Measurements from ENCODE around the gene NLN. TPM values are rescaled to one million over a fixed set of nuclear protein-coding genes. Genes with fewer than 3 reads are reported as not detected.
"Not testable (repeated sequence)": the region's sequence is repeated elsewhere in the genome, so short reads cannot be mapped to it uniquely, and the experiment has no call there.

NLN gene
- polyA plus RNA-seq, 1 donor, result 41.7 TPM

DNA sequence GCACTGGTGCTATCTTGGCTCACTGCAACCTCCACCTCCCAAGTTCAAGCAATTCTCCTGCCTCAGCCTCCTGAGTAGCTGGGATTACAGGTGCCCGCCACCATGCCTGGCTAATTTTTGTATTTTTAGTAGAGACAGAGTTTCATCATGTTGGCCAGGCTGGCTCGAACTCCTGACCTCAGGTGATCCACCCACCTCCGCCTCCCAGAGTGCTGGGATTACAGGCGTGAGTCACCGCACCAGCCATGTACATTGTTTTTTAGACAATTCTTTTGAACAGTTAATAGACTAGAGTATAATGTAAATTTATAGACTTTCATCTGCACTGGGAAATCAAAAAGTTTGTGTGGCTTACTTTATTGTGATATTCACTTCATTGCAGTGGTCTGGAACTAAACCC, 85.5 kb downstream of the NLN start:
- not testable (repeated sequence) for DNase-seq

DNA sequence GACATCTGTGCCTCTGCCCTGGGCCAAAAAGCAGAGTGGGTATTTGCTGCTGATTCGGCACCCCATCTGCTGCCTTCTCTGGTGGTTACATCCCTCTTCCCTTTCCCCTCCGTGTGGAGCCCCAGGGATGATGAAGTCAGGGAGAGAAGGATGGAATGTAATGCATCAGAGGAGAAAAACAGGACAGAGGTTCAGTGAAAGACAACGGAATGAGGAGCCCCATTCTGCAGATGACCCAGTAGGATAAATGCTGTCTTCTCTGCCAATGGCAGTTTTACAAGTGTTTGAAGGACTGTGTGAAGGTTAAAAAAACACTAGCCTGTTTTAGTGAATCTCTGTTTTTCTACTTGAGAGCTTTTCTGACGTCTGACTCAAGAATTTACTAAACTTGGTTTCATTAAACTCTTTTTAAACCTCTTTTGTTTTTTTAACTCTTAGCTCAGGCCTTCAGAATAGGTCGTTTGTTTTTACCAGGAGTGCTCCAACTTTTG, 86.3 kb downstream of the NLN start:
- DNase-seq, result no peak

DNA sequence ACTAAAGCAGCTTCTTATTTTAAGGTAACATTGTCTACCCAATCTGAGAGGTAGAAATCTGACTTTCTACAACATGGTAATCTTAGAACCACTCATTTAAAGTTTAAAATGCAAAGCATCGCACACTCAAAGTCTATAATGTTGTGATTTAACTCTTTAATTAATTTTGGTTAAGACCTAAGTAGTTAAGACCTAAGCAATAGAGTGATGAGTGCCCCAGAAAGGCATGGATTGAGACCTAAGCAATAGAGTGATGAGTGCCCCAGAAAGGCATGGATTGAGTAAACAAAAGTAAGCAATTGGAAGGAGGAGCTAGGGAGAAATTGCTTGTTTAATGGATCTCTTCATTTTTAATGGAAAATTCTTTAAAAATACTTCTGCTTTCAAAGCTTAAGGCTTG, 86.8 kb downstream of the NLN start:
- no peak for DNase-seq

DNA sequence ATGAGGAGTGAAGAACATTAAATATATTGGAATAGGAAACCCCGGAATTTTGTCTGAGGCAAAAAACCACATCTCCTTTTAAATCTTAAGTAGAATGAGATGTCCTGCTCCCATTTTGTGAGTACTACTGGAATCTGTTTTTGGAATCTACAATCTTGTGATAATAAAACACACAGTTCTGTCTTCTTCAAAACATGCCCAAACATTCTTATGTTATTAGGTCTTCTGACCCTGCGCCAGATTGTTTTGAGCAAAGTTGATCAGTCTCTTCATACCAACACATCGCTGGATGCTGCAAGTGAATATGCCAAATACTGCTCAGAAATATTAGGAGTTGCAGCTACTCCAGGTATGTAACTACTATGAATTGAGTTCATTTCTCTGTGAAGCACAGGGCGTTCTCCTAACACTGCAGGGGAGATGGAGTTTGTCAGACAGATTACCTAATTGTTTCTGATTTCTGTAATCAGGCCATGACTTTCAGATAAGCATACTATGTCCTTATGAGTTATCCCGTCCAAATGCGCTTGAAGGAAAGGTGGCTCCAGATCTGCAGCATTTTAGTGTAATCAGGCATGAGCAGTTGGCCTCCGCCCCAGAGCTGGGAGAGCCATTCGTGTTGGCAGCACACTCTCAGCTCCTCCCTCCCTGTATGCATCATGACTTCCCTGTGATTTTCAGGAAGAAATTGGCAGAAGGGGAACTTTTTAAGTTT, 88.0 kb downstream of the NLN start:
- no peak for DNase-seq

DNA sequence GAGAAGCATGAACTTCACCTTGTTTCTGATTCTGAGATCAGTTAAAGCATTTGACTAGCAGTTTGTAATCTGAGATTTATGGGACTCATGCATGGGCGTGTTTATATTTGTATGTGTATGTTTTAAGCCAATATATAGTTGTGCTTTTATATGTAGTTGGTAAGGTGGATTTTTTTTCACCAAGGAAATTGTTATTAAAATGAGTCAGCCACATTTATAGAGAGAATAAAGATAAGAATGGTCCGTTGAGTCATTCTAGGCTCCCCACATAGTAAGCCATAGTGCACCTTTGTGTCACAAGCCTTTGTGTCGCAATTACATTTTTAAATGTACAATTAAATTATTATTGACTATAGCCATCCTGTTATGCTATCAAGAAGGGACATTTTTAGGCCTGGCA, 89.0 kb downstream of the NLN start:
- no peak for DNase-seq

DNA sequence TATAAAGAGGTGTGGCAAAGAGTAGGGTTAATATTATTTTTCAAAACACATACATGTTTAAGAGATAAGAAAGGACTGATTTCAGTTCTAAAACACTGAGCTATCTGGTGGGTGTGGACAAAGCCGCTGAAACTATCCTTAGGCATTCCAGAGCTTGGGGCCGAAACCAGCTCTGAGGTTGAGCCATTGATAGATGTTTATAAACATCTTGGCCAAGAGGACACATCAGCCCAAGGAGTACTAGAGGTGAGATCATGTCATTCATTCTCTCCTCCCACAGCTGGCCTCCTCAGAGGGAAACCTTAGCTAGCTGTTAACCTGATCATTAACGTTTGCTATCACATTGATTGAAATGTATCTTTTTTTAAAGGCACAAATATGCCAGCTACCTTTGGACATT, 89.9 kb downstream of the NLN start:
- no peak for DNase-seq

DNA sequence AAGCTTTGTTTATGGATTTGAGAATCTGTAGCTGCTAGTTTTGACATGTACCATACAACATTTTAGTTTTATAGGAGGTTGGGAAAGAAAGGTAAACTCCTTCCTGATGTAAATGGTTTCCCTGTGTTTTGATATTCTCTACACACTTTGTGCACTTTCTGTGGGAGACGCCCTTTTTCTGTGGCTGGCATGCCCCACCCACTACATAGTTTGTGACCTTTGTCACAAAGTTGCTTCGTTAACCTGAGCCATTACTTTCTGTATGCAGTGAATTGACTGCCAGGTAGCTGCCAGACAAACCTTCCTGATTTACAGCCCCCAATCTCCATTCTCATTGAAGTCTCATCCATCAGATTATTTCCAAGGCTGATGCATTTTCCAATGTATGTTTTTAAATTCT, 90.6 kb downstream of the NLN start:
- no peak for DNase-seq

DNA sequence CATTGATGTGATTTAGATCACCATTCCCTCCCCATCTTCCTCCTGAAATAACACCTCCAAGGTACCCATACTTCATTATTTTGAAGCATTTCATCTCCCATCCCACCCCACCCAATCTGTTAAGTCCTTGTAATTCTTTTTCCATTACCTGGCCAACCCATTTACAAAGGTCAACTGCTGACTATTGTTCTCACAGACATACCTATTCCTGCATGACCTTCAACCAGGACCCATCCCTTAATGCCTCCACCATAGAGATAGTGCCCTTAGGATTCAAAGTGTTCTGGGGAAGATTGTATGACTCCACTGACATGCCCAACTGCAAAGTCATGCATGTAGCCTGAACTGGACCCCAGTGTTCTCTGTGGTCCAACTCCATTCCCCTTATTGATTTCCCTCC, 91.2 kb downstream of the NLN start:
- no peak for DNase-seq

DNA sequence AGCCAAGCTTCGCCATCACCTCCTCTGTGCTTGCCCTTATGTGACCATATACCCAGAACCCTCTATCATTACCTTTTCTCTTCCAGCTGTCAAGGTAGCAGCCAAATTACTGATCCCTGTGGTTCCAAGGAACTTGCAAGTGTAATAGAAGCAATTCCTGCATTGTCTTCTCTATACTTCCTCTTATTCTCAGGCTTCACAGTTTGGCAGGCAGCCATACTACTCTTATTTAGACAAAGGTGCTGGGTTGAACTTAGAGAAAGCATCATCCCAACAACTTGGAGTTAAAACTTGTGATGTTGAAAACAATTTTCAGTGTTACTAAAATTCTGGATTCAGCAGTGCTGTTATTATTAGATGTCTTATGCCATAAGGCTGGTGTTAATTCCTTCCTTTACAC, 93.2 kb downstream of the NLN start:
- no peak for DNase-seq

DNA sequence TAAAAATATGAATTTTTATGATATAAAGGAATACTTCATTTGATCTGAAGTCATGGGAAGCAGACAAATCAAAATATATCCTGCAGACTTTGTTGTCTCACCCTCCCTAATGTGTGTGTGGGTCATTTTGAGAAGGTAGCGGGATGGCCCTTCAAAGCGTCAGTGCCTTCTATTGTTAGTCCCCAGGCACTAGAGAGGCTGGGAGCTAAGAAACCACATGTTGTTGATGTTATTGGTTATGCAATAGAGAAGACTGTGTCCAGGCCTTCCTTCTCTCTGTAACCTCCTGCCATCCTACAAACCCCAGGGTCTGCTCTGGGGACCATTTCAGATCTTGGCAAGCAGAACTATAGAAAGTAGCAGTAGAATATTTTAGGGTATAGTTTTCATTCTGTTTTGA, 94.7 kb downstream of the NLN start:
- no peak for DNase-seq

DNA sequence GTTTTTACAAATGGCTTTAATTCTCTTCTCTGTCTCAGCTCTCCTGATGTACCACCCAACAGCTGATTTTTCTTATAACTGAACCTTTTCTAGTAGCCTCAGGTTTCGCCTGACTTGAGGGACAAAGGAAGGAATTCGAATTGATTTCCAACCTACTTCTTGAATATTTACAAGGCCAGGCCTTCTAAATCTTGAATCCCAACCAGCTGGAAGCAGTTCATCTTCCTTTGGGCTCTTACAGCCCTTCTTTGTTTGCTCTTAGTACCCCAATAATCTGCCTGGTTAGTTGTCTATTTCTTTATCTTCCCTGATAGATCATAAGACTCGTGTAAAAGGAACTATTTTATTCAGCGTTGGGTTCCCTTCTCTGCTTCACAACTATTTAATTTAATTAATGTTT, 95.9 kb downstream of the NLN start:
- no peak for DNase-seq

DNA sequence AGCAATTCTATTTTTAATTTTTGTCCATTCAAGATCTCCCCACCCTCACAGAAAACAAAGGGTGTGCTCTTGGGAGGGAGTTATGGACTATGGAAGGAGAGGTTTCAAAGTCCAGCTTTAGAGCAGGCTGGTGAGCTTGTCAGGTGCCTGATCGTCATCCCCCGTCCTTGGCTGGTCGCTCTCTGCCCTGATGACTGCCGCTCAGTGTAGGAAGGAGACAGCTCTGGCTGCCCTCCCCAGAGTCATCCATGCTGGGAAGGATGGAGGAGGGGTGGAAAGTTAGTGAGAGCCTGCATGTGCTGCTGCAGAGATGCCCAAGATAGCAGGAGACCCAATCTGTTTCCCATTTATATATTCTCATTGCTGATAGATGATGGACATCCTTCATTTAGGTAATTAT, 96.6 kb downstream of the NLN start:
- DNase-seq, result no peak

DNA sequence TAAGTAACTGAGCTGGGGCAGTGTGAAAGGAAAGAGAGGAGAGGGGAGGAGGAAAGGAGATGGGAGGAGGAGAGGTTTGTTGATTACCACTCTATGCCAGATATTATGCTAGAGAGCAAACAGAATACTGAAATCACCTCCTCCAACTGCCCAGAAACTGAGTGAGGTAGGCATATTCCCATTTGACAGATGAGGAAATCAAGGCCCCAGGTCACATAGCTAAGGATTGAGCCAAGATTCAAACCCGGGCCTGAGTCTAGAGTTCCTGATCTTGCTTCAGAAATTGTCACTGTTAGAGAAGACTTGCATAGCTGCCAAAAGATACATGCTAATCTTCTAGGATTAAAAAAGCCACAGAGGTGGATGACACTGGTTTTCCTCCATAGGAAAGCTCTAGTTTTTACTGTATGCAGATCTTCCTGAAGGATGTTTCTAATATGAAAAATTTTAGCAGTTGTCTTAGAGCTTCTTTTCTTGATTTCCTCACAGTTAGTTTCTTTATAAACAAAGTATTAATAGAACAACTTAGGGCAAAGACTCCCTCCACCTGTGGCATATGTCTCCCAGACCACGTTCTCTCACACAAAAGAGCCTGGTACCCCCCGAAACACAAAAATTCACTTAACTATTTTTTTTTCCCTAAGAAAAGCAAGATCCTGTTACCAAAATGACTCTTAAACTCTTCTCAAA, 97.4 kb downstream of the NLN start:
- DNase-seq, result no peak

DNA sequence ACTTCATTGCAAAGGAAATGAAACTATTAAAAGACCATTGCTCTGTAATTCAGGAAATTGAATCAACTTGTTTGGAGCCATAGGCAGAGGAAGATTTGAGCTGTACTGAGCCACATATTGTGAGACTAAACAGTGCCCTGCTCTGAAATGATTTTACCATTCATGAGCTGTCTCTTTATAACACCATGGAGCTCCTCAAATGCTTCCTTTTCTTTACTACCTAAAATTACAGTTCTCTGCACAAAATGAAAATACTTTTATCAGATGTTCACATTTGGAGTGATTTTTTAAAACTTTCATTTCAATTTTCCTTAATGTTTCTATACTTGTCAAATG, 97.9 kb downstream of the NLN start:
- DNase-seq, result no peak

DNA sequence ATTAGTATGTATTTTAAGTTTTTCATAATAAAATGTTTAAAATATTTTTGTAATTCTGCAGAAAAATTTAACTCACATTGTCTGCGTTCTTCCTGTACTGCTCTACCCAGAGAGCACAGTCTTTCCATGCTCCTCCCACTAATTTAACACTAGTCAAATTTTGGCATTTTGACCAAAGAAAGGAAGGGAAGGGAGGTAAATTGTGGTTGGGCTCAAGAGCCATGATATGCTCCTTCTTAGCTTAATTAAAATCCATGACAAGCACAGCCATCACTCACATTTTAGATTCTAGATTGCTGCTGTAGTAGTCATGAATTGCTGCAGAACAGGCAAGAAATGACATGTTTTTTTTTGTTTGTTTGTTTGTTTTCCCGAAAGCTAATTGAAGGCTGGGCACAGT, 98.4 kb downstream of the NLN start:
- DNase-seq, result no peak

DNA sequence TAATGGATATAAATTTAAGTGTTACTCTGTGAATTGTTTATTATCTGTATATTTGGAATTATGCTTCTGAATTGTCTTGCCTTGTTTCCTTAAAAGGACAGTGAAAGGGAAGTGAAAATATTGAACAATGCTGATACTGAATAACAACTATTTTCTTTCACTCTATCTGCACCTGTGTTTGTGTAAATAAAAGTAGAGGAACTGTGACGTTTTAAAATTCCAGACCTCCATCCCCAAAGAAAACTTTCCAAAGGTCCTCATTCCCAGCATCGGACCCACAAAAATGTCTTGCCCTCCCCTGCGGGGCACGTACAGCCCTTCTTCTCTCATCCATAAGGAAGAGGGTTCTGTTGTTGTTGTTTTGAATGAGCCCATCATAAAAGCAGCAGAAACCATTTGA, 100.0 kb downstream of the NLN start:
- no peak for DNase-seq

DNA sequence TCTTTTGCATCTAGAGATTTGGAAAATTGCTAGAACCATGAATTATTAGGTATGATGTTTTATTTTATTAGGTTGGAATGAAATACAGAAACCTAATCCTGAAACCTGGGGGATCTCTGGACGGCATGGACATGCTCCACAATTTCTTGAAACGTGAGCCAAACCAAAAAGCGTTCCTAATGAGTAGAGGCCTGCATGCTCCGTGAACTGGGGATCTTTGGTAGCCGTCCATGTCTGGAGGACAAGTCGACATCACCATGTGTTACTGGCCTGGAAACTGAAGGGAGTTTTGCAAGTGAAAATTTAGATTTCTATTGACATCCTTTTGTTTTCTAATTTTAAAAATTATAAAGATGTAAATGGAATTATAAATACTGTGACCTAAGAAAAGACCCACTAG, 100.7 kb downstream of the NLN start:
- DNase-seq, result no peak

DNA sequence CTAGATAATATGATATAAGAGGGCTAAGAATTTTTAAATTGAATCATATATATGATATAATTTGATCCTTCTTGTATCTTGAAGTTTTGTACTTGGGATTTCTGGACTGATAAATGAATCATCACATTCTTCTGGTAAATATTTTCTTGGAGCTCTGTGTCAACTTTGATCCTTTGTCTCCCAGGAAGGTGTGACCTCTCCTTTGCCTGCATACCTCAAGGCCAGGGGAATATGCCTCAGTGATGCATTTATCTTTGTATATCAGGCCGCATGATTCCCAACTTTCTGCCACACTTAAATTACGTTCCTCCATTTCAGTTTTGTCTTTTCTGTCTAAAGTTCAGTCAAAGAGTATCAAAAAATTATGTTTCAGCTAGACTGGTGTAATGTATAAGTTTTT, 101.2 kb downstream of the NLN start:
- no peak for DNase-seq

DNA sequence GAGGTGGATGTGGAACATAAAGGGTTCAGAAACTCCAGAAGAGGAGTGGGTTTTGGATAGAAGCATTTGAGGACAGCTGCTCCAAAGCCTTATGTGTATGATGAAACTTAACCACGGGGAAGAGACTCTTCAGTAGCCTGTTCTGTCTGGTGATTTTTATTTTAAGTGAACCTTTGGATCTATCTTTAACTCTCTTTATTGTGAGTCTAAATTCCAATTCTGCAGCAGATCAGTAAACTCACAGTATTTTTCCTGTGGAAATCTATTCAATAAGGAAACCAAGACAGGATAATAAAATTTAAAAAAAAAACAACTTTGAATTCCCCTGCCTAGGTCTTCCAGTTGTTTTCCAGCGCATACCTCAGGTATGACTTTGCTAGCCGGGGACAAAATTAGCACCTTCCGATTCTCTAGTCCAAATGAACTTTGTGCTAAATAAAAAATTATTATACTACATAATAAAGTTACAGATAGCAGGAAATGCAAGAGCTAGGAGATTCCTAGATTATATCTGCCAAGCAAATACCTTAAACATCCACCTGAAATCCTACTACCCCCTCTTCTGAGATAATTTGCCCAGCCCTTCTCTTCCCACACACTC, 101.9 kb downstream of the NLN start:
- no peak for DNase-seq

DNA sequence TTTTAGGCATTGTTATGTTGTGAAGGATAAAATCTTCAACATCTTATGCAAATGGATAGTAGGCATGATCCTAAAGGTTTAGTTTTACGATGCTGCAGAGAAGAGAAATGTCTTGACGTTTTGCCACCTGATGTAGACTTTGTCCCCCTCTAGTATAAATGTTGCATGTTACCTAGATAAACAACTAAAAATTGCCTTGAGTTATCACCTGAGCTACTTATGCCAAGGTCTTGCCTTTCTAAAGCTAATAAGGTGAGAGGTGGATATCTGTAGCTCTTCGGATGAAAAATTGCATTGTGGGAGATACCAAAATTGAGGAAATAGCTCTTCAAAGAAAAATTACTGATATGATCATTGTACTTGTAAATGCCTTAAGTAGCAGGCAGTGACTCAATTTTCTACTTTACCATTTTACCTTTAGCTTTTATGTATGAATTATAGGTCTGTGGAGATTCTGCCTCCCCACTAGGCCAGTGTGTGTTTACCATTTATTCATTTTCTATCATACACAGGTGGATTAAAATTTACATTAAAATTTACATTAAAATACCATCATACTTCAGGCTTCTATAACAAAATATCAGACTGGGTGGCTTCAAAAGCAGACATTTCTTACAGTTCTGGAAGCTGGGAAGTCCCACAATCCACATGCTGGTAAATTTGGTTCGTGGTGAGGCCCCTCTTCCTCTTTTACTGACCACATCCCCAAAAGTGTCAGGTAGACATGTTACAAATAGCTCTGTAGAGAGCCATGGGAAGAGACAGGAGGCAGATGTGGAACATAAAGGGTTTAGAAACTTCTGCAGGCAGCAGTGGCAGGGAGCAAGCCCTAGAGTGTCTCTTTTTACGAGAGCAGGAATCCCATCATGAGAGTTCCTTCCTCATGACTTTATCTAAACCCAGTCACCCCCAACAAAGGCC, 103.7 kb downstream of the NLN start:
- no peak for DNase-seq

DNA sequence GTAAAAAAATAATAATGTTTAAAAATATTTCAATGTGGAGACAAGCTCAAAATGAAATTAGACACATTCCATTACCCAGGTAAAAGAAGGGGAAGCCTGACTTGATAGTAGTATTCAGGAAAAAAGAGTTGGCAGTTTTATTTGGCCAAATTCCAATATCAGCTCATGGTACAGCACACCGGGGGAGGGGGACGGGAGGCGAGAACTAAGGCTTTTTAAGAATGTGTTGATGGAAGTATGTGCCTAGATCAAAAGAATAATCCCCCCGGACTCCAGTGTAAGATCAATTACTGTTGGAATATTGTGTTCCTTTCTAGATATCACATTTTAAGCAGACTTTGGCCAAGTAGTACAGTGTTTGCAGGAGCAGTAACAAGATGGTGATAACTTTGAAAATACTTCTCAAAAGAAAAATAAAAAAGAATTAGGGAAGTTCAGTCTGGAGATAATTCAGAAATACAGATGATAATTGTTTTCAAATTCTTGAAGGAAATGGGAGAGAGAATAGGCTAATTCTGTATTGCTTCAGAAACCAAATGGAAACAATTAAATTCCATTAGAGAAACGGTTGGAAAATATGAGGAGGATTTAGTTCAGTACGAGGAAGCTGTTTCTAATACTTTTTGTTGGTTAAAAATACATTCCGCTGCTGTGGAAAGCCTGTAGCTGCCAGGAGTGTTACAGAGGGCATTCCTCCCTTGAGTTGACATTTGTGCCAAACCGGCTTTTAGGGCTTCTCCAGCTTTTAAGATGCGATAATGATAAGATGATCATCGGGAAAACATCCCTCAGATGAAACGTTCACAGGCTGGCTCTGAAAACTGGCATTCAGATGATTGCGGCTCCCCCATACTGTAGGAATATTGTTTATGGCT, 106.3 kb downstream of the NLN start:
- no peak for DNase-seq

DNA sequence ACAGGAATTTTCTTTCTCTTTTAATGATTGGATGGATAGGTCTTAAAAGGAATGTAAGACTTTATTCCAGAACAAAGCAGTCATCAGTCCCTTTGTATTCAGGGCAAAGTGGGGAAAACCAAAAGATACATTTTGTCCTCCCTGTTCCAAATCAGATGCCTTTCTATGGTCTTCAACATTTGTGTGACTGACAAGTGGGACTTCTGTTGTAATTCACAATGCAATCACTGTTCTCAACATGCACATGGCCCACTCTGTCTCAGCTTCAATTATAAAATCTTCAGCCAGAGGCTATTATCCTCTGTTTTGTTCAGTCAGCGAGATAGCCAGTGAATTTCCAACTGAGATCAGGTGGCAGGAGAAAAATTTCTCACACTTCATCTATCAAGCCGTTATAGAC, 108.9 kb downstream of the NLN start:
- DNase-seq, result no peak

Data from left kidney (tissue), 2 donors.